ENCODE results near the gene QSOX2.

- TF ChIP-seq POLR2AphosphoS5 (IDR thresholded peaks at IDR 0.05) (no peak), CTCF (IDR thresholded peaks at IDR 0.05 in 8 of 11, conservative IDR thresholded peaks at IDR 0.05 in 3 of 11) (no peak), POLR2A (IDR thresholded peaks at IDR 0.05) (no peak)
These were observed 28.5 kb upstream of the QSOX2 start for GRCh38 chr9:136273921-136274785.
